Measurements from ENCODE around the gene GFI1B. TPM values are rescaled to one million over a fixed set of nuclear protein-coding genes. Genes with fewer than 3 reads are reported as not detected.
"Not testable (repeated sequence)": the region's sequence is repeated elsewhere in the genome, so short reads cannot be mapped to it uniquely, and the experiment has no call there.

The GFI1B gene
- total RNA-seq, 1 donor from 2014 or later: not detected

GRCh38 chr9:132991351-132992300 lies 13.1 kb downstream of the GFI1B start:
- no peak for DNase-seq (ENCODE audit: low spot score)

GRCh38 chr9:132993511-132993939 lies 15.0 kb downstream of the GFI1B start:
- DNase-seq (ENCODE audit: low spot score): no peak

GRCh38 chr9:132994410-132995120 lies 16.1 kb downstream of the GFI1B start:
- peak; percentile 68 for DNase-seq (ENCODE audit: low spot score)

GRCh38 chr9:132995121-132995420 lies 16.6 kb downstream of the GFI1B start:
- no peak for DNase-seq (ENCODE audit: low spot score)

GRCh38 chr9:132995879-132996278 lies 17.4 kb downstream of the GFI1B start:
- no peak for DNase-seq (ENCODE audit: low spot score)

GRCh38 chr9:132996526-132996925 lies 18.0 kb downstream of the GFI1B start:
- DNase-seq (ENCODE audit: low spot score): no peak

- DNase-seq (ENCODE audit: low spot score): no peak
Observed at GRCh38 chr9:132997591-132997990, 19.1 kb downstream of the GFI1B start.

GRCh38 chr9:132998221-132998620 lies 19.7 kb downstream of the GFI1B start:
- DNase-seq (ENCODE audit: low spot score): not testable (repeated sequence)

GRCh38 chr9:132998831-132999635 lies 20.5 kb downstream of the GFI1B start:
- no peak for DNase-seq (ENCODE audit: low spot score)

- no peak for DNase-seq (ENCODE audit: low spot score)
Observed at GRCh38 chr9:133002147-133003070, 23.9 kb downstream of the GFI1B start.

- DNase-seq (ENCODE audit: low spot score): no peak
Observed at GRCh38 chr9:133003071-133003461, 24.6 kb downstream of the GFI1B start.

- DNase-seq (ENCODE audit: low spot score): no peak
Observed at GRCh38 chr9:133003671-133004090, 25.2 kb downstream of the GFI1B start.

GRCh38 chr9:133004091-133004998 lies 25.9 kb downstream of the GFI1B start:
- no peak for DNase-seq (ENCODE audit: low spot score)

- DNase-seq (ENCODE audit: low spot score): no peak
Observed at GRCh38 chr9:133004999-133005760, 26.7 kb downstream of the GFI1B start.

GRCh38 chr9:133005957-133006356 lies 27.5 kb downstream of the GFI1B start:
- DNase-seq (ENCODE audit: low spot score): no peak

GRCh38 chr9:133006731-133007352 lies 28.3 kb downstream of the GFI1B start:
- DNase-seq (ENCODE audit: low spot score): no peak

- no peak for DNase-seq (ENCODE audit: low spot score)
Observed at GRCh38 chr9:133008406-133008805, 29.9 kb downstream of the GFI1B start.

GRCh38 chr9:133008824-133009223 lies 30.3 kb downstream of the GFI1B start:
- DNase-seq (ENCODE audit: low spot score): no peak
